WTC11 (cell line): ENCODE measurements around the gene AHSA1. TPM values are rescaled to one million over a fixed set of nuclear protein-coding genes. Genes with fewer than 3 reads are reported as not detected.
A peak's percentile ranks its signal among the peaks of the same experiment; 100 is the strongest.

Experiments used
- ATAC-seq: fragments of 200-7000 bp; cut with Tn5 transposase; 2 replicates; pipeline ENCODE4 v1.10.0; 2021; ENCODE audit warnings: mild to moderate bottlenecking, moderate library complexity
- CTCF ChIA-PET: fragments of 300-600 bp; sonication (Branson Sonifier 250); formaldehyde crosslinking; loops from one replicate; lab custom pipeline; 2021; ENCODE audit warnings: antibody characterized with exemption; lab: Charles Lee
- POLR2A ChIA-PET: fragments of 350-600 bp; sonication (Branson Sonifier 250); formaldehyde crosslinking; loops from one replicate; lab custom pipeline; 2021; ENCODE audit warnings: antibody characterized with exemption; lab: Charles Lee
- DNase-seq: peaks from one replicate; pipeline ENCODE4 v3.0.0; 2021; ENCODE audit warnings: low spot score
- H3K27ac Mint-ChIP-seq: 2 replicates; pipeline ENCODE4 v1.8.0; 2021; ENCODE audit warnings: mixed read lengths
- H3K27me3 Mint-ChIP-seq: 2 replicates; pipeline ENCODE4 v1.8.0; 2021; ENCODE audit warnings: low read depth, mild to moderate bottlenecking, moderate library complexity, mixed read lengths
- H3K36me3 Mint-ChIP-seq: 2 replicates; pipeline ENCODE4 v1.8.0; 2021; ENCODE audit warnings: mixed read lengths
- H3K4me1 Mint-ChIP-seq: 2 replicates; pipeline ENCODE4 v1.8.0; 2022; ENCODE audit warnings: mixed read lengths
- H3K4me3 Mint-ChIP-seq: 2 replicates; pipeline ENCODE4 v1.8.0; 2021; ENCODE audit warnings: mild to moderate bottlenecking, moderate library complexity, mixed read lengths
- H3K9me3 Mint-ChIP-seq: 2 replicates; pipeline ENCODE4 v1.8.0; 2021; ENCODE audit warnings: mixed read lengths
- CTCF ChIP-seq: fragments of 200-600 bp; IDR thresholded peaks from 2 replicates; pipeline ENCODE4 v1.8.0; 2022; ENCODE audit warnings: antibody characterized with exemption
- FOXK1 ChIP-seq: sonication (generic); formaldehyde crosslinking; IDR thresholded peaks from 2 replicates; pipeline ENCODE4 v1.8.0; 2022; ENCODE audit warnings: mild to moderate bottlenecking, moderate library complexity, missing genetic modification reagents
- FOXP1 ChIP-seq: sonication (generic); formaldehyde crosslinking; IDR thresholded peaks from 2 replicates; pipeline ENCODE4 v1.8.0; 2022; ENCODE audit warnings: missing genetic modification reagents, mild to moderate bottlenecking, moderate library complexity, borderline replicate concordance
- GTF2I ChIP-seq: fragments of 250-450 bp; sonication (Bioruptor Pico); conservative IDR thresholded peaks from 2 replicates; pipeline ENCODE4 v1.4.0; 2021; ENCODE audit warnings: mild to moderate bottlenecking
- NR2C2 ChIP-seq: sonication (generic); formaldehyde crosslinking; IDR thresholded peaks from 2 replicates; pipeline ENCODE4 v1.8.0; 2022; ENCODE audit warnings: mild to moderate bottlenecking, missing genetic modification reagents
- SMAD3 ChIP-seq: sonication (generic); formaldehyde crosslinking; IDR thresholded peaks from 2 replicates; pipeline ENCODE4 v1.8.0; 2022; ENCODE audit warnings: missing genetic modification reagents, mild to moderate bottlenecking, borderline replicate concordance
- ZNF121 ChIP-seq: sonication (generic); formaldehyde crosslinking; IDR thresholded peaks from 2 replicates; pipeline ENCODE4 v1.8.0; 2023; ENCODE audit warnings: missing genetic modification reagents
- ZNF423 ChIP-seq: fragments of 250-450 bp; sonication (Bioruptor Pico); IDR thresholded peaks from 2 replicates; pipeline ENCODE4 v2.1.2; 2022; ENCODE audit warnings: mild to moderate bottlenecking, moderate library complexity
- total RNA-seq: library from RNA; stranded (reverse); gene quantifications from 3 replicates; pipeline ENCODE4 v1.2.3, GENCODE V29; 2021
- TF ChIP-seq, protein P1 (sequence below): sonication (generic); formaldehyde crosslinking; IDR thresholded peaks from 2 replicates; pipeline ENCODE4 v1.8.0; 2022; ENCODE audit warnings: missing genetic modification reagents
- TF ChIP-seq, protein P2 (sequence below): fragments of 250-450 bp; sonication (Bioruptor Pico); IDR thresholded peaks from 2 replicates; pipeline ENCODE4 v1.8.0; 2021; ENCODE audit warnings: mild to moderate bottlenecking
- TF ChIP-seq, protein P3 (sequence below): sonication (generic); formaldehyde crosslinking; IDR thresholded peaks from 2 replicates; pipeline ENCODE4 v1.8.1; 2023; ENCODE audit warnings: mild to moderate bottlenecking, moderate library complexity, missing genetic modification reagents

The AHSA1 gene
- total RNA-seq, 1 experiment from 2014 or later = 186 TPM

DNA sequence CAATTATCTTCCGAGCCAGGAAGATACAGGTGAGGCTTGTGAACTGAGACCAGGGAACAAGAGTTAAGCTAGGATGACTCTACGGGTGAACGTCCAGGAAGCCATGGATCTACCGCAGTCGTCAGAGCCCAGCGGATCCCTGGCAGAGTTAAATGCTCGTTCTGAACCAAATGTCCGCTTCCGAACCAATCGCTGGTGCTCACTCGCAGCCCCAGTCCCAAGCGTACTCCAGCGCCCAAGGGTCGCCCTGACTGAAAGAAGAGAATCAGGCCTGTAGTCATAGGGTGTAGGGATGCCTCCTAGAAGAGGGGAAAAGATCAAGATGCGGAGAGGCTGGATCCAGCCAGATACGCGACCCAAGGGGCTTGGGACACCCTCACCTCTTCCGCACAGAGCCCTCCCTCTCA lies 775 bp upstream of the AHSA1 start:
- ATAC-seq (peak; percentile 7), DNase-seq (no peak)
- H3K27ac Mint-ChIP-seq = peak overlapping the region; percentile 97
- peak overlapping the region; percentile 100 for H3K4me3 Mint-ChIP-seq
- H3K27me3 Mint-ChIP-seq = no peaks in the 10 kb centered on the region
- POLR2A ChIA-PET = interaction anchor here (0.7 to 2.2 kb wide), 2 partner anchors 17 to 136 kb away, joined by 3 to 7 read pairs; partner anchors contain the start of genes GSTZ1 and POMT2
- TF ChIP-seq FOXP1 (CRISPR knock-in tag) (0 out of 2 replicates have a peak, but pooled peaks have one; percentile 39), SMAD3 (CRISPR knock-in tag) (0 out of 2 replicates have a peak, but pooled peaks have one; percentile 46), GTF2I (CRISPR knock-in tag) (0 out of 2 replicates have a peak, but pooled peaks have one; percentile 28), ZNF423 (CRISPR knock-in tag) (no peak), FOXK1 (CRISPR knock-in tag) (no peak)
- TF ChIP-seq, protein P1, sequence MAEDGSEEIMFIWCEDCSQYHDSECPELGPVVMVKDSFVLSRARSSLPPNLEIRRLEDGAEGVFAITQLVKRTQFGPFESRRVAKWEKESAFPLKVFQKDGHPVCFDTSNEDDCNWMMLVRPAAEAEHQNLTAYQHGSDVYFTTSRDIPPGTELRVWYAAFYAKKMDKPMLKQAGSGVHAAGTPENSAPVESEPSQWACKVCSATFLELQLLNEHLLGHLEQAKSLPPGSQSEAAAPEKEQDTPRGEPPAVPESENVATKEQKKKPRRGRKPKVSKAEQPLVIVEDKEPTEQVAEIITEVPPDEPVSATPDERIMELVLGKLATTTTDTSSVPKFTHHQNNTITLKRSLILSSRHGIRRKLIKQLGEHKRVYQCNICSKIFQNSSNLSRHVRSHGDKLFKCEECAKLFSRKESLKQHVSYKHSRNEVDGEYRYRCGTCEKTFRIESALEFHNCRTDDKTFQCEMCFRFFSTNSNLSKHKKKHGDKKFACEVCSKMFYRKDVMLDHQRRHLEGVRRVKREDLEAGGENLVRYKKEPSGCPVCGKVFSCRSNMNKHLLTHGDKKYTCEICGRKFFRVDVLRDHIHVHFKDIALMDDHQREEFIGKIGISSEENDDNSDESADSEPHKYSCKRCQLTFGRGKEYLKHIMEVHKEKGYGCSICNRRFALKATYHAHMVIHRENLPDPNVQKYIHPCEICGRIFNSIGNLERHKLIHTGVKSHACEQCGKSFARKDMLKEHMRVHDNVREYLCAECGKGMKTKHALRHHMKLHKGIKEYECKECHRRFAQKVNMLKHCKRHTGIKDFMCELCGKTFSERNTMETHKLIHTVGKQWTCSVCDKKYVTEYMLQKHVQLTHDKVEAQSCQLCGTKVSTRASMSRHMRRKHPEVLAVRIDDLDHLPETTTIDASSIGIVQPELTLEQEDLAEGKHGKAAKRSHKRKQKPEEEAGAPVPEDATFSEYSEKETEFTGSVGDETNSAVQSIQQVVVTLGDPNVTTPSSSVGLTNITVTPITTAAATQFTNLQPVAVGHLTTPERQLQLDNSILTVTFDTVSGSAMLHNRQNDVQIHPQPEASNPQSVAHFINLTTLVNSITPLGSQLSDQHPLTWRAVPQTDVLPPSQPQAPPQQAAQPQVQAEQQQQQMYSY (CRISPR knock-in tag) = peak; percentile 33; the same call in 1 of the 2 replicates
- H3K9me3 Mint-ChIP-seq = no peaks in the 10 kb centered on the region
- H3K36me3 Mint-ChIP-seq = peaks cover 27% of the 10 kb centered on the region
- CTCF ChIA-PET = interaction anchor here (0.5 to 1.8 kb wide), 6 partner anchors 11 to 141 kb away, joined by 3 to 6 read pairs (median 4); partner anchors contain the start of genes GSTZ1, POMT2, SAMD15 and TMED8
- H3K4me1 Mint-ChIP-seq = peaks cover 24% of the 10 kb centered on the region

- ATAC-seq = peak; percentile 5
These were observed 507 bp downstream of the AHSA1 start for GRCh38 chr14:77458249-77458950.

GRCh38 chr14:77459072-77459723 lies 1.3 kb downstream of the AHSA1 start:
- ChIA-PET CTCF (interaction anchor here (0.6 to 2.4 kb wide), 30 partner anchors 10 to 196 kb away, joined by 3 to 18 read pairs (median 3); partner anchors contain the start of genes GSTZ1, ISM2, POMT2 and SAMD15), POLR2A (interaction anchor here (0.8 to 2.2 kb wide), 2 partner anchors 92 to 138 kb away, joined by 7 read pairs; partner anchors contain the start of genes GSTZ1 and POMT2)
- Mint-ChIP-seq H3K27me3 (no peaks in the 10 kb centered on the region), H3K27ac (peak overlapping the region; percentile 76), H3K4me3 (peak overlapping the region; percentile 100), H3K36me3 (peaks cover 41% of the 10 kb centered on the region), H3K4me1 (peaks cover 24% of the 10 kb centered on the region), H3K9me3 (no peaks in the 10 kb centered on the region)
- no peak for TF ChIP-seq FOXK1 (CRISPR knock-in tag)
- TF ChIP-seq CTCF = peak; percentile 71
- ATAC-seq (no peak), DNase-seq (peak; percentile 80)

More at GRCh38 chr14:77458249-77458950, 507 bp downstream of the AHSA1 start:
- POLR2A ChIA-PET = interaction anchor here (0.8 to 2.2 kb wide), 2 partner anchors 93 to 138 kb away, joined by 7 read pairs; partner anchors contain the start of genes GSTZ1 and POMT2
- H3K4me3 Mint-ChIP-seq = peak overlapping the region; percentile 100
- TF ChIP-seq, protein P2, sequence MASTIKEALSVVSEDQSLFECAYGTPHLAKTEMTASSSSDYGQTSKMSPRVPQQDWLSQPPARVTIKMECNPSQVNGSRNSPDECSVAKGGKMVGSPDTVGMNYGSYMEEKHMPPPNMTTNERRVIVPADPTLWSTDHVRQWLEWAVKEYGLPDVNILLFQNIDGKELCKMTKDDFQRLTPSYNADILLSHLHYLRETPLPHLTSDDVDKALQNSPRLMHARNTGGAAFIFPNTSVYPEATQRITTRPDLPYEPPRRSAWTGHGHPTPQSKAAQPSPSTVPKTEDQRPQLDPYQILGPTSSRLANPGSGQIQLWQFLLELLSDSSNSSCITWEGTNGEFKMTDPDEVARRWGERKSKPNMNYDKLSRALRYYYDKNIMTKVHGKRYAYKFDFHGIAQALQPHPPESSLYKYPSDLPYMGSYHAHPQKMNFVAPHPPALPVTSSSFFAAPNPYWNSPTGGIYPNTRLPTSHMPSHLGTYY (CRISPR knock-in tag) = no peak
- TF ChIP-seq ZNF121 (CRISPR knock-in tag) (0 out of 2 replicates have a peak, but pooled peaks have one; percentile 50), NR2C2 (no peak)
- TF ChIP-seq, protein P3, sequence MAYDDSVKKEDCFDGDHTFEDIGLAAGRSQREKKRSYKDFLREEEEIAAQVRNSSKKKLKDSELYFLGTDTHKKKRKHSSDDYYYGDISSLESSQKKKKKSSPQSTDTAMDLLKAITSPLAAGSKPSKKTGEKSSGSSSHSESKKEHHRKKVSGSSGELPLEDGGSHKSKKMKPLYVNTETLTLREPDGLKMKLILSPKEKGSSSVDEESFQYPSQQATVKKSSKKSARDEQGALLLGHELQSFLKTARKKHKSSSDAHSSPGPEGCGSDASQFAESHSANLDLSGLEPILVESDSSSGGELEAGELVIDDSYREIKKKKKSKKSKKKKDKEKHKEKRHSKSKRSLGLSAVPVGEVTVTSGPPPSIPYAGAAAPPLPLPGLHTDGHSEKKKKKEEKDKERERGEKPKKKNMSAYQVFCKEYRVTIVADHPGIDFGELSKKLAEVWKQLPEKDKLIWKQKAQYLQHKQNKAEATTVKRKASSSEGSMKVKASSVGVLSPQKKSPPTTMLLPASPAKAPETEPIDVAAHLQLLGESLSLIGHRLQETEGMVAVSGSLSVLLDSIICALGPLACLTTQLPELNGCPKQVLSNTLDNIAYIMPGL (CRISPR knock-in tag) = 0 out of 2 replicates have a peak, but pooled peaks have one; percentile 51
- TF ChIP-seq, all 79 proteins: peak for 2
- Mint-ChIP-seq H3K27ac (peak overlapping the region; percentile 33), H3K27me3 (no peaks in the 10 kb centered on the region), H3K4me1 (peaks cover 24% of the 10 kb centered on the region), H3K9me3 (no peaks in the 10 kb centered on the region), H3K36me3 (peaks cover 34% of the 10 kb centered on the region)
- peak; percentile 32 for DNase-seq
- CTCF ChIA-PET = interaction anchor here (0.6 to 2.4 kb wide), 26 partner anchors 9 to 197 kb away, joined by 3 to 18 read pairs (median 4); partner anchors contain the start of genes GSTZ1, ISM2, POMT2 and SAMD15
